ENCODE data around the gene WDR11.

- TF ChIP-seq CTCF (IDR thresholded peaks at IDR 0.05) (no peak), POLR2A (IDR thresholded peaks at IDR 0.05) (no peak)
Observed at GRCh38 chr10:120943542-120943941, 92.4 kb downstream of the WDR11 start.

All from adrenal gland (tissue), 5 donors.